Nephron (organoid): ENCODE measurements around the gene MSI2.
A peak's percentile ranks its signal among the peaks of the same experiment; 100 is the strongest.

Experiments
- H3K27ac Mint-ChIP-seq, 3 experiments: 2 replicates each; pipeline ENCODE4 v1.8.0; 2020; ENCODE audit warnings: mixed read lengths in 3 of 3, mild to moderate bottlenecking in 2 of 3, moderate library complexity in 1 of 3
- H3K27me3 Mint-ChIP-seq: 2 replicates; pipeline ENCODE4 v1.8.0; 2021; ENCODE audit warnings: low read depth, mild to moderate bottlenecking, moderate library complexity, mixed read lengths
- H3K36me3 Mint-ChIP-seq: 2 replicates; pipeline ENCODE4 v1.8.0; 2020; ENCODE audit warnings: low read depth, mixed read lengths
- H3K4me1 Mint-ChIP-seq: 2 replicates; pipeline ENCODE4 v1.8.0; 2020; ENCODE audit warnings: mixed read lengths
- H3K4me3 Mint-ChIP-seq, 3 experiments: 2 replicates each; pipeline ENCODE4 v1.8.0; 2020; ENCODE audit warnings: mild to moderate bottlenecking in 3 of 3, mixed read lengths in 3 of 3, moderate library complexity in 2 of 3
- H3K9me3 Mint-ChIP-seq: 2 replicates; pipeline ENCODE4 v1.8.0; 2020; ENCODE audit warnings: mixed read lengths
- CTCF ChIP-seq, 3 experiments: fragments of 200-600 bp; sonication (generic); IDR thresholded peaks; one replicate each; pipeline ENCODE4 v1.5.0; 2021; ENCODE audit warnings: antibody characterized with exemption in 3 of 3; ENCODE audit not compliant: unreplicated experiment in 3 of 3

Gene MSI2

GRCh38 chr17:57318913-57319312 is 62.6 kb downstream of the MSI2 start:
- Mint-ChIP-seq H3K4me3 (no peak overlapping the region), H3K9me3 (no peaks in the 10 kb centered on the region), H3K27me3 (peaks cover 20% of the 10 kb centered on the region), H3K36me3 (peaks cover 38% of the 10 kb centered on the region), H3K4me1 (no peaks in the 10 kb centered on the region), H3K27ac (no peak overlapping the region)
- no peak for TF ChIP-seq CTCF (IDR thresholded peaks at IDR 0.05; ENCODE audit: unreplicated experiment in 3 of 3)

- no peak for TF ChIP-seq CTCF (IDR thresholded peaks at IDR 0.05; ENCODE audit: unreplicated experiment in 3 of 3)
- no peak overlapping the region for H3K27ac Mint-ChIP-seq
- no peaks in the 10 kb centered on the region for H3K9me3 Mint-ChIP-seq
- H3K4me1 Mint-ChIP-seq: no peaks in the 10 kb centered on the region
- H3K4me3 Mint-ChIP-seq: no peak overlapping the region
- peaks cover 41% of the 10 kb centered on the region for H3K36me3 Mint-ChIP-seq
- H3K27me3 Mint-ChIP-seq: peaks cover 16% of the 10 kb centered on the region
These were observed 63.5 kb downstream of the MSI2 start for GRCh38 chr17:57319806-57320205.

GRCh38 chr17:57323391-57323790 is 67.1 kb downstream of the MSI2 start:
- no peak overlapping the region for H3K4me3 Mint-ChIP-seq
- peaks cover 14% of the 10 kb centered on the region for H3K27me3 Mint-ChIP-seq
- H3K4me1 Mint-ChIP-seq: peaks cover 5% of the 10 kb centered on the region
- H3K36me3 Mint-ChIP-seq: peaks cover 47% of the 10 kb centered on the region
- no peak overlapping the region for H3K27ac Mint-ChIP-seq
- H3K9me3 Mint-ChIP-seq: no peaks in the 10 kb centered on the region
- TF ChIP-seq CTCF (IDR thresholded peaks at IDR 0.05; ENCODE audit: unreplicated experiment in 3 of 3): no peak

GRCh38 chr17:57324060-57324459 is 67.7 kb downstream of the MSI2 start:
- no peak overlapping the region for H3K4me3 Mint-ChIP-seq
- peaks cover 12% of the 10 kb centered on the region for H3K4me1 Mint-ChIP-seq
- H3K27me3 Mint-ChIP-seq: peaks cover 9% of the 10 kb centered on the region
- peaks cover 41% of the 10 kb centered on the region for H3K36me3 Mint-ChIP-seq
- no peak overlapping the region for H3K27ac Mint-ChIP-seq
- TF ChIP-seq CTCF (IDR thresholded peaks at IDR 0.05; ENCODE audit: unreplicated experiment in 3 of 3): no peak
- H3K9me3 Mint-ChIP-seq: no peaks in the 10 kb centered on the region

GRCh38 chr17:57324631-57325030 is 68.3 kb downstream of the MSI2 start:
- Mint-ChIP-seq H3K36me3 (peaks cover 38% of the 10 kb centered on the region), H3K4me3 (no peak overlapping the region), H3K4me1 (peaks cover 16% of the 10 kb centered on the region), H3K27me3 (peaks cover 8% of the 10 kb centered on the region), H3K27ac (no peak overlapping the region), H3K9me3 (no peaks in the 10 kb centered on the region)
- no peak for TF ChIP-seq CTCF (IDR thresholded peaks at IDR 0.05; ENCODE audit: unreplicated experiment in 3 of 3)

GRCh38 chr17:57326336-57326735 is 70.0 kb downstream of the MSI2 start:
- Mint-ChIP-seq H3K4me1 (peaks cover 20% of the 10 kb centered on the region), H3K27me3 (peaks cover 8% of the 10 kb centered on the region), H3K36me3 (peaks cover 34% of the 10 kb centered on the region), H3K4me3 (no peak overlapping the region), H3K27ac (peak overlapping the region in 1 of 3 experiments; percentile 27), H3K9me3 (no peaks in the 10 kb centered on the region)
- no peak for TF ChIP-seq CTCF (IDR thresholded peaks at IDR 0.05; ENCODE audit: unreplicated experiment in 3 of 3)
